SU-DHL-6 (cell line): ENCODE results near the gene TM9SF4.

Experiments used
- EZH2phosphoT487 ChIP-seq: fragments of 200-600 bp; sonication (generic), shearing (Covaris generic); conservative IDR thresholded peaks from 2 replicates; pipeline ENCODE4 v1.6.1; 2018; ENCODE audit warnings: mild to moderate bottlenecking, antibody characterized with exemption, low read length, moderate library complexity, mixed read lengths
- TF ChIP-seq, protein P1 (sequence below): fragments of 200-600 bp; sonication (generic); IDR thresholded peaks from one replicate; pipeline ENCODE4 v1.5.1; 2017; ENCODE audit warnings: antibody characterized with exemption, mild to moderate bottlenecking, low read length, moderate library complexity; ENCODE audit not compliant: insufficient read depth, poor library complexity, severe bottlenecking

DNA sequence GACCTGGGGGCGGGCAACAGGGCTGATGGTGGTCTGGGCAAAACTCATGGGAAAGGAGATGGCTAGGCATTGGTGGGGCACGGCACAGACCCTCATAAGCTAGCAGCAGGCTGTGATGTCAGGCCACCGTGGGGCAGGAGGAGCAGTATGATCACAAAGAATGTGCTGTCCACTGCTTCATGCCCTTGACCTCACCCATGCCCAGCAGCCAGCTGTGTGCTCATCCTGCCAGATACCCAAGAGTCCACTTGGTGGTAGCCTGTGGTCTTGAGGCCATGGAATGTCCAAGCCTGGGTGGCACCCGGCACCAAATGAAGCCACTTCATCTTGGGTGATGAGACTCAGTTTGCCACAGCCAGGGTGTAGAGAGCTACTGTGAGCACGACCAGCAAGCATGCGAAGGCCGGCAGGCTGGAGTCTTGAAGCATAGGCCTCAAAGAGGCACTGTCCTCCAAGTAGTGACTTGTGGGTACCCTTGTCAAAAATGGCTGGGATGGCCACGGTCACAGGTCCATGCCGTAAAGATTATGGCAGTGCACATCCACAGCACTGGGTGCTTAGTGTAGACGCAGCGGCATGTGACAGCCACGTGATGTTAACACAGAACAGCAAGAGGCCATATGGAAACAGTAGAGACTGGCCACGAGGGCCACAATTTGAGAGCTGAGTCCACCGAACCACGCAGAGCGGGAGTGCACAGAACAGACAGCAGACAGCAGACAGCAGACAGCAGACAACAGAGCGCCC is 79.0 kb downstream of the TM9SF4 start:
- TF ChIP-seq, protein P1, sequence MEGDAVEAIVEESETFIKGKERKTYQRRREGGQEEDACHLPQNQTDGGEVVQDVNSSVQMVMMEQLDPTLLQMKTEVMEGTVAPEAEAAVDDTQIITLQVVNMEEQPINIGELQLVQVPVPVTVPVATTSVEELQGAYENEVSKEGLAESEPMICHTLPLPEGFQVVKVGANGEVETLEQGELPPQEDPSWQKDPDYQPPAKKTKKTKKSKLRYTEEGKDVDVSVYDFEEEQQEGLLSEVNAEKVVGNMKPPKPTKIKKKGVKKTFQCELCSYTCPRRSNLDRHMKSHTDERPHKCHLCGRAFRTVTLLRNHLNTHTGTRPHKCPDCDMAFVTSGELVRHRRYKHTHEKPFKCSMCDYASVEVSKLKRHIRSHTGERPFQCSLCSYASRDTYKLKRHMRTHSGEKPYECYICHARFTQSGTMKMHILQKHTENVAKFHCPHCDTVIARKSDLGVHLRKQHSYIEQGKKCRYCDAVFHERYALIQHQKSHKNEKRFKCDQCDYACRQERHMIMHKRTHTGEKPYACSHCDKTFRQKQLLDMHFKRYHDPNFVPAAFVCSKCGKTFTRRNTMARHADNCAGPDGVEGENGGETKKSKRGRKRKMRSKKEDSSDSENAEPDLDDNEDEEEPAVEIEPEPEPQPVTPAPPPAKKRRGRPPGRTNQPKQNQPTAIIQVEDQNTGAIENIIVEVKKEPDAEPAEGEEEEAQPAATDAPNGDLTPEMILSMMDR, result no peak
- no peak for TF ChIP-seq EZH2phosphoT487
